ENCODE results near the gene GON4L.

GRCh38 chr1:155859234-155859829, 2.3 kb upstream of the GON4L start, which contains the start of gene SYT11:
- TF ChIP-seq CTCF (optimal IDR thresholded peaks at IDR 0.05 in 1 of 3, IDR thresholded peaks at IDR 0.05 in 1 of 3, conservative IDR thresholded peaks at IDR 0.05 in 1 of 3; ENCODE audit: extremely low read depth in 1 of 3, insufficient read depth in 2 of 3, low read length in 3 of 3): no peak
- no peak for TF ChIP-seq EZH2 (IDR thresholded peaks at IDR 0.05; ENCODE audit: low read length)
